Stimulated activated CD4-positive, alpha-beta T cell treated with anti-CD3 and anti-CD28 coated beads, TNF-alpha, amount 100 ng/mL, for 1 hour (primary cell): ENCODE measurements around the gene CLCNKA.

ENCODE experiments used
- DNase-seq, 3 donors: peaks; one replicate each; pipeline ENCODE4 v3.0.0-alpha.2; 2020; ENCODE audit warnings: low read depth in 3 of 3, low spot score in 1 of 3

CLCNKA gene

GRCh38 chr1:16076031-16076864 lies 54.4 kb downstream of the CLCNKA start:
- no peak for DNase-seq

DNA sequence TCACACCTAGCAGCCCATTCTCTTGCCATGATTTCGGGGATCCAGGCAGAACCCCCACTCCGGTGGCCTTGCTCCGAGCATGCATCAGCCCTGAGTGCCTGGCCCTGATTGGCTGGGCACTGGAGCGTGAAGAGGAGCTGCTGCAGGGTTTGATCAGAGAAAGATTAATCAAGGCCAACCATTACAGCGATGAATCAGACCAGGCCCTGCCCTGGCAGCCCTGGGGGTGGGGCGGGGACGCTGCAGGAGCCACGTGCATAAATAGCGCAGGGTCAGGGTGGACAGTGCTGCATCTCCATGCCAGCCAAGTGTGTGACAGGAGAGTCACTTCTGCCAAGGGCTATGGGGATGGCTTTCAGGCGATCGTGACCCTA lies 55.0 kb downstream of the CLCNKA start:
- DNase-seq = no peak

DNA sequence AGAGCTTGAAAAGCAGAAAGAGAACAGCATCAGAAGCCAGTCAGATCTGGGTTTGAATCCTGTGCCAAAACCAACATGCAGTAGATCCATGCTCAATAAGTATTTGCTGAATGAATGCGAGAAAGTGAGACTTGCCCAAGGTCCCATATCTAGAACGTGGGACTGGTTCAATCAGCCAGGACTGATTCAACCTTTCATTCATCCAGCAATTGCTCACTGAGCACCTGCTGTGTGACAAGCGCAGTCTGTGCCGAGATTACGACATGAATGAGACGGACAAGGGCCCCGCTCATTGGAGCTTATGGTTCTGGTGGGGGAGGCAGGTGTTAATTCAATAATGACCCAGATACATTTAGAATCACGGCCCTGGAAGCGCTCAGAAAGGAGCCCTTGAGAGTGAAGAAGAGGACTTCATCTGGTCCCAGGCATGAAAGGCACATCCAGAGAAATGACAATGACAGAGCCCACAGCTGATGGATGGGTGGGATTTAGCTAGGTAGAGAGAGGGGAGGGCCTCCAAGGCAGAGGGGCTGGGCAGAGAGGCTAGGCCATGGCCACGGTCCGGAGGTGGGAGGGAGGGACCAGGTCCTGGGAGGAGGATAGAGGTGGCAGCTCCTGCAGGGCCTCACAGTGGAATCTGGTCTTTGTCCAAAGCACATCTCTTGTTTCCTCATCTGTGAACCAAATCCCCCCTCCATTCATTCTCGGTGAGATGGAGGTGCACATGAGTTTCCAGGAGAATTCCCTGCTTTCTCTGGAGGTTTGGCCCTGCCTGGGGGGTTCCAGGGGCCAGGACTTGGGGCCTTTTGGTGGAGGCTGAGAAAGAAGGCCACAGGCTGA lies 55.8 kb downstream of the CLCNKA start:
- DNase-seq = no peak

- peak; percentile 19 to 62 (median 52) for DNase-seq
Measured at GRCh38 chr1:16078925-16079656, 57.3 kb downstream of the CLCNKA start.

DNA sequence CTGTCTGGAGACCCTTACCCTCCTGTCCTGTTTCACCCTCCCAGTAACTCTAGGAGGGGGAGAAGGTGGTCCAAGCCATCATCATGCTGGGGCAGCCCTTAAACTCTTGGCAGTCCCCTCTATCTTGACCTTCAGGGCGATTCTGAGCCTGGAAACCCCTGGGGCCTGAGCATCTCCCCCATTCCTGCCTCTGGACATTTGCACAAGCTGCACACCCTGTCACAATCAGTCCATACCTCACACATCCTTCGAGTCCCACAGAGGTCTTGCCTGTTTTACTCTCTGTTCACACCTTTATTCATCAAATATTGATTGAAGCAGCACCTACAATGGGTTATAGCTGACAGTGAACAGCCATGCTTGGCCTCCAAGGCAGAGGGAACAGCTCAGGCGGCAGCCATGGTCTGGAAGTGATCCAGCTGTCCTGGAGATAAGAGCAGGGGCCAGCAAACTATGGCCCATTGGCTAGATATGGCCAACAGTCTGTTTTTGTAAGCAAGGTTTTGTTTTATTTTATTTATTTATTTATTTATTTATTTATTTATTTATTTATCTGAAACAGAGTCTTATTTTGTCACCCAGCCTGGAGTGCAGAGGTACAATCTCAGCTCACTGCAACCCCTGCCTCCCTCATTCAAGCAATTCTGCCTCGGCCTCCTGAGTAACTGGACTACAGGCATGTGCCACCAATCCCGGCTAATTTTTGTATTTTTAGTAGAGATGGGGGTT lies 58.8 kb downstream of the CLCNKA start:
- DNase-seq = no peak

DNA sequence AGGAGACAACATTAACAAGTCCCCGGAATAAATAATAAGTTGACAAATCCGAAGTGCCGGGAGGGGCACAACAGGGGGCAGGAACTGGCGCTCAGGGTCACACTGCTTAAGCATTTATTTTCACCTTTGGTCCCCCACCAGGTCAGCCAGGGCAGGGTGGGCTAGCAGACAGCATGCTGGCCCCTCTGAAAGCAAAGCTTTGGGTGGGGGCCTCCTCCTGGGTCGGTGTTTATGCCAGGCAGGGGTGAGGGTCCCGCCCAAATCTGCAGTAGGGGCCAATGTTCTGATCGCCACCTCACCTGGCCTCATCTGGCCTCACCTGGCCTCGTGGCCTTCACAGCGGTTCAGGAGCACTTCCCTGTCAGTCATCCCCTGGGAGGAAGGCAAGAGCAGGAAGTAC lies 59.8 kb downstream of the CLCNKA start:
- DNase-seq = no peak

- peak in 2 of 3 donors; percentile 31 to 48 for DNase-seq
Measured at GRCh38 chr1:16082283-16083038, 60.6 kb downstream of the CLCNKA start.

- no peak for DNase-seq
Measured at GRCh38 chr1:16083486-16083885, 61.6 kb downstream of the CLCNKA start.
